ENCODE results near the gene MED29.

- no peak for TF ChIP-seq EP300 (IDR thresholded peaks at IDR 0.05)
- TF ChIP-seq, protein P1, sequence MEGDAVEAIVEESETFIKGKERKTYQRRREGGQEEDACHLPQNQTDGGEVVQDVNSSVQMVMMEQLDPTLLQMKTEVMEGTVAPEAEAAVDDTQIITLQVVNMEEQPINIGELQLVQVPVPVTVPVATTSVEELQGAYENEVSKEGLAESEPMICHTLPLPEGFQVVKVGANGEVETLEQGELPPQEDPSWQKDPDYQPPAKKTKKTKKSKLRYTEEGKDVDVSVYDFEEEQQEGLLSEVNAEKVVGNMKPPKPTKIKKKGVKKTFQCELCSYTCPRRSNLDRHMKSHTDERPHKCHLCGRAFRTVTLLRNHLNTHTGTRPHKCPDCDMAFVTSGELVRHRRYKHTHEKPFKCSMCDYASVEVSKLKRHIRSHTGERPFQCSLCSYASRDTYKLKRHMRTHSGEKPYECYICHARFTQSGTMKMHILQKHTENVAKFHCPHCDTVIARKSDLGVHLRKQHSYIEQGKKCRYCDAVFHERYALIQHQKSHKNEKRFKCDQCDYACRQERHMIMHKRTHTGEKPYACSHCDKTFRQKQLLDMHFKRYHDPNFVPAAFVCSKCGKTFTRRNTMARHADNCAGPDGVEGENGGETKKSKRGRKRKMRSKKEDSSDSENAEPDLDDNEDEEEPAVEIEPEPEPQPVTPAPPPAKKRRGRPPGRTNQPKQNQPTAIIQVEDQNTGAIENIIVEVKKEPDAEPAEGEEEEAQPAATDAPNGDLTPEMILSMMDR (IDR thresholded peaks at IDR 0.05) = no peak
- TF ChIP-seq POLR2A (IDR thresholded peaks at IDR 0.05) = no peak
Observed at GRCh38 chr19:39384839-39385568, 6.2 kb upstream of the MED29 start.

All from tibial nerve (tissue), 4 donors.